Uterus (tissue), 4 donors: Measurements from ENCODE around the gene SLC2A13. TPM values are rescaled to one million over a fixed set of nuclear protein-coding genes. Genes with fewer than 3 reads are reported as not detected.
A peak's percentile ranks its signal among the peaks of the same experiment; 100 is the strongest.
"Not testable (repeated sequence)": the region's sequence is repeated elsewhere in the genome, so short reads cannot be mapped to it uniquely, and the experiment has no call there.

Source experiments
- DNase-seq, 2 donors: peaks; one replicate each; pipeline ENCODE4 v3.0.0-alpha.2; 2019 to 2020
- H3K27ac ChIP-seq, 2 donors: fragments of 200-600 bp; sonication (generic); 1 replicate in 1 of 2; 2 replicates in 1 of 2; pipeline ENCODE4 v1.5.1; 2016 to 2018
- H3K27me3 ChIP-seq, 2 donors: fragments of 200-600 bp; sonication (generic); one replicate each; pipeline ENCODE4 v1.5.1; 2018 to 2019; ENCODE audit warnings: control low read depth in 1 of 2
- H3K36me3 ChIP-seq, 2 donors: fragments of 200-600 bp; sonication (generic); one replicate each; pipeline ENCODE4 v1.5.1; 2019; ENCODE audit warnings: control low read depth in 1 of 2
- H3K4me1 ChIP-seq, 2 donors: fragments of 200-600 bp; sonication (generic); one replicate each; pipeline ENCODE4 v1.5.1; 2018 to 2019; ENCODE audit warnings: control low read depth in 1 of 2
- H3K4me3 ChIP-seq, 2 donors: fragments of 200-600 bp; sonication (generic); 1 replicate in 1 of 2; 2 replicates in 1 of 2; pipeline ENCODE4 v1.5.1; 2018 to 2019; ENCODE audit warnings: mild to moderate bottlenecking in 1 of 2
- H3K9me3 ChIP-seq, 2 donors: fragments of 200-600 bp; sonication (generic); one replicate each; pipeline ENCODE4 v1.5.1; 2019; ENCODE audit warnings: control low read depth in 1 of 2
- CTCF ChIP-seq, 4 experiments: fragments of 200-600 bp in 2 of 4; fragments of 450-650 bp in 2 of 4; sonication (generic) in 2 of 4; IDR thresholded peaks; one replicate each; pipeline ENCODE4 v1.5.1; 2016 to 2019; ENCODE audit warnings: antibody characterized with exemption in 4 of 4, mild to moderate bottlenecking in 2 of 4, moderate library complexity in 1 of 4
- POLR2A ChIP-seq, 2 donors: fragments of 450-650 bp; IDR thresholded peaks; one replicate each; pipeline ENCODE4 v1.6.1; 2016; ENCODE audit warnings: antibody characterized with exemption in 2 of 2, mild to moderate bottlenecking in 1 of 2, moderate library complexity in 1 of 2
- intact Hi-C: fragments of 100-400 bp; cut with DNase I; formaldehyde crosslinking; loops from one replicate; pipeline ENCODE4 v1.15.1; 2023; ENCODE audit warnings: low total_unique reads
- total RNA-seq, 4 donors: library from RNA; depleted of rRNA in 3 of 4; stranded (reverse); fragments of >200 nt in 3 of 4; gene quantifications; one replicate each; pipeline versions ENCODE4 v1.1.0 to v1.2.4, GENCODE V29; 2014 to 2023
- donor health status: DM: yes; HTN: yes; CAD: no.

SLC2A13 gene
- total RNA-seq, 4 donors from 2014 or later, result 12.8 to 31.7 (median 15.3) TPM

DNA sequence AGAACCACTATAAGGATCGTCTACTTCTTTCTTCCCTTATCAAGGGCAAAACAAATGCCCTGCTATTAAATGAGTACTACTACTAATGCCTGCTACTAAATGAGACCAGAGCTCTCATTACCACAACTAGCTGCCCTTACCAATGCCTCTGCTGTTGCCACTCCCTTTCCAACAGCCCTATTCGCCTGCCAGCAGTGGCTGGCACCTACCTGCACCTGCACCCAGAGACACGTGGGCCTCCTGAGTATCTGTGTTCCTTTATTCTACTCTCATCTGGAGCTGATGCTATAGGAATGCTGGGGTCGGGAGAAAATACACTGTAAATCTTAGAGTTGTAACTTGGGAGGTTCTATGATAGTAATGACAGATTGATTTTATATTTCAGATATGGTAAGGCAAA, 174.7 kb downstream of the SLC2A13 start:
- H3K4me1 ChIP-seq, result peaks cover 0 to 6% of the 10 kb centered on the region in 2 donors
- H3K27ac ChIP-seq, result peak overlapping the region in 1 of 2 donors; percentile 30
- H3K27me3 ChIP-seq, result no peaks in the 10 kb centered on the region
- no peaks in the 10 kb centered on the region for H3K36me3 ChIP-seq
- H3K4me3 ChIP-seq, result no peak overlapping the region
- DNase-seq, result no peak
- no peaks in the 10 kb centered on the region for H3K9me3 ChIP-seq
- TF ChIP-seq POLR2A (IDR thresholded peaks at IDR 0.05), result no peak
- no peak for TF ChIP-seq CTCF (IDR thresholded peaks at IDR 0.05)
- intact Hi-C loops, result no loop called here

DNA sequence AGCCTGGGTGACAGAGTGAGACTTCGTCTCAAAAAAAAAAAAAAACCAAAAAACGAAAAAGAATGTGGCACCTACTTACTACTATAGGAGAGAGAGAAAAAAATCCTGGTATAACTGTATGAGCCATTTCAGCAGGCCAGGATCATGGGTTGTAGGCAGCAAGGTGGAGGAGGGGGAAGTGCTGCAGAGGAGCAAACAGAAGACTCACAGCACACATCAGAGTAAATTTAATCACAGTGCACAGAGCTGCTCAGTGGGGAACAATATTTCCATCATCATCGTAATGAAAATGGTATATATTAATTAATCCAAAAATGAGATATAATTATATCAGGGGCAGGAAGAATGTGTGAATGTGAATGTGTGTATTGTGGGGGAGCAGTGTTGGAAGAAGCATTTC, 175.8 kb downstream of the SLC2A13 start:
- Histone ChIP-seq H3K27ac (no peak overlapping the region), H3K27me3 (no peaks in the 10 kb centered on the region), H3K4me1 (peaks cover 0 to 6% of the 10 kb centered on the region in 2 donors), H3K9me3 (no peaks in the 10 kb centered on the region), H3K36me3 (no peaks in the 10 kb centered on the region), H3K4me3 (no peak overlapping the region)
- no peak for TF ChIP-seq POLR2A (IDR thresholded peaks at IDR 0.05)
- no peak for TF ChIP-seq CTCF (IDR thresholded peaks at IDR 0.05)
- intact Hi-C loops, result no loop called here
- no peak for DNase-seq

- no peaks in the 10 kb centered on the region for H3K36me3 ChIP-seq
- no peak overlapping the region for H3K4me3 ChIP-seq
- H3K9me3 ChIP-seq, result no peaks in the 10 kb centered on the region
- intact Hi-C loops, result no loop called here
- H3K4me1 ChIP-seq, result peaks cover 0 to 6% of the 10 kb centered on the region in 2 donors
- no peaks in the 10 kb centered on the region for H3K27me3 ChIP-seq
- no peak for DNase-seq
- TF ChIP-seq CTCF (IDR thresholded peaks at IDR 0.05), result no peak
- TF ChIP-seq POLR2A (IDR thresholded peaks at IDR 0.05), result no peak
- peak overlapping the region in 1 of 2 donors; percentile 30 for H3K27ac ChIP-seq
Measured at GRCh38 chr12:39928181-39928899, 177.5 kb downstream of the SLC2A13 start.

- intact Hi-C loops, result no loop called here
- TF ChIP-seq POLR2A (IDR thresholded peaks at IDR 0.05) (no peak), CTCF (IDR thresholded peaks at IDR 0.05) (no peak)
- Histone ChIP-seq H3K9me3 (no peaks in the 10 kb centered on the region), H3K4me3 (no peak overlapping the region), H3K27ac (no peak overlapping the region), H3K36me3 (no peaks in the 10 kb centered on the region), H3K27me3 (no peaks in the 10 kb centered on the region), H3K4me1 (peaks cover 0 to 5% of the 10 kb centered on the region in 2 donors)
- DNase-seq, result no peak
Measured at GRCh38 chr12:39923364-39923763, 182.5 kb downstream of the SLC2A13 start.

- intact Hi-C loops, H3K9me3 ChIP-seq: not testable (repeated sequence)
Measured at GRCh38 chr12:39922598-39922997, 183.3 kb downstream of the SLC2A13 start.

More at GRCh38 chr12:39922598-39922997, 183.3 kb downstream of the SLC2A13 start:
- H3K27me3 ChIP-seq, H3K4me3 ChIP-seq, H3K4me1 ChIP-seq, H3K27ac ChIP-seq, DNase-seq, H3K36me3 ChIP-seq: not testable (repeated sequence)
